GM19043 (cell line): ENCODE data around the gene P4HA2.

Experiments used
- ATAC-seq: cut with Tn5 transposase; IDR thresholded peaks from one replicate; pipeline ENCODE4 v1.9.1; 2021; ENCODE audit warnings: low read depth; ENCODE audit not compliant: unreplicated experiment

The P4HA2 gene

DNA sequence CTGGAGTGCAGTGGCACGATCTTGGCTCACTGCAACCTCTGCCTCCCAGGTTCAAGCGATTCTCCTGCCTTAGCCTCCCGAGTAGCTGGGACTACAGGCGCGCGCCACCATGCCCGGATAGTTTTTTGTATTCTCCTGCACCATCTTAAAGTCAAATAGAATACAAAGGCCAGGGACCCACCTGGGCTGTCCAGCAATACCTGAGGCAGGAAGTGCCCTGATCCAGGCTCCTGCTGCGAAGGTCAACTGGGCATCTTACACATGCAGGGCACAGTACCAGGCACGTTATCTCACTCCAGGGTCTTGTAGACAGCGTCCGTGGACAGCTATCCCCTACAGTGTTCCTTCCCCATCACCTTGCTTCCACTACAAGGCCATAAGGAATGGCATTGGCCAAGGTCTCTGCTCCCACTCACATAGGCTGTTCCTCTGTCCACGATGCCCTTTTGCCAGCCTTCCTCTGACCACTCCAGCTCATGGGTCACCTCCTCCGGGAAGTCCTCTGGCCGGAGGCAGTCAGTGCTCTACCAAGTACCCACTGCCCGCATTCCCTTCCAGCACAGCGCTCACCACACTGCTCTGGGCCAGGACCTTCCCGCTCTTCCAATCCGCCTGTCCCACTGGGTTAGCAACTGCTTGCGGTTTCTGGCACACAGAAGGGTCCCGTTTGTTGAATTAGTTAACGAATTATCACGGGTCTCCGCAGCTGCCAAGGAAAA, 978 bp downstream of the P4HA2 start:
- ATAC-seq: no peak

GRCh38 chr5:132225165-132226032, 2.3 kb downstream of the P4HA2 start:
- ATAC-seq: no peak

GRCh38 chr5:132224716-132225115, 2.9 kb downstream of the P4HA2 start:
- ATAC-seq: no peak

- no peak for ATAC-seq
These were observed 3.8 kb downstream of the P4HA2 start for GRCh38 chr5:132223861-132224260.

GRCh38 chr5:132222649-132223038, 5.0 kb downstream of the P4HA2 start:
- no peak for ATAC-seq

DNA sequence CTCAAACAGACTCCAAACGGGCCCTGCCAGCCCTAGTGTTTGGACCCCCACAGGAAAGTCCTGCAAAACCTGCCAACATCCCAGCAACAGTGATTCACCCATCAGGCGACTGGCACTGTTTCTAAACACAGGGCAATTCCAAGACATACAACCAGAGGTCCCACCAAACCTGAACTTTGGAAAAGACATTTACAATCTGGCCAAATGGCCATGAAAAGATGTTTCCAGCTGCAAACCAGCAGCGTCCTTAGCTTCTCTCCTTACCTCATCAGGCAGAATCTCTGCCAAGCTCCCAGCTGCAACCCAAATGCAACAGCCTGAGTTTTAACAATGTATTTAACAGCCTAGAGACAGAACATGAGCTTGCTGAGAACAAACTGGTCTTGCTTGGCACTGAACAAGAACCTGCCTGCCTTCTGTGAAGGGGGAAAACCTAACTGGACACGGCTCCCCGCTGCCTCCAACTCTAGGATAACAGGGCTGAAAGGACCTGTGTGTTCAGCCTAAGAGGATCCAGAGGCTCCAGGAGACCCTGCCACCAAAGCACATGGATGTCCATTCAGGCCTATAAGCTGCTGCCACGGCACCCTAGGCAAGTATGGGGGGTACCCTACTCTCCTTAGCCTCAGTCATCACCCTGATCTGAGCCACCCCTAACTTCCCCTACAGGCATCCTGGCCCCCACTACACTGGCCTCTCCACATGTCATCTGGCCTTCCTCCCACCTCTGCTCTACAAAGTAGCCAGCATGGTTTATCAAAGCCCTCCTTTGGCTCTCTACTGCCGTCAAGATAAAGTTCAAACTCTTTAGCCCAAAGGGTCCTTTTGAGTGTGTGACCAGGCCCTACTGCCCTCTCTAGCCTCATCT, 5.6 kb downstream of the P4HA2 start:
- ATAC-seq: no peak

- no peak for ATAC-seq
These were observed 7.2 kb downstream of the P4HA2 start for GRCh38 chr5:132220491-132220890.

DNA sequence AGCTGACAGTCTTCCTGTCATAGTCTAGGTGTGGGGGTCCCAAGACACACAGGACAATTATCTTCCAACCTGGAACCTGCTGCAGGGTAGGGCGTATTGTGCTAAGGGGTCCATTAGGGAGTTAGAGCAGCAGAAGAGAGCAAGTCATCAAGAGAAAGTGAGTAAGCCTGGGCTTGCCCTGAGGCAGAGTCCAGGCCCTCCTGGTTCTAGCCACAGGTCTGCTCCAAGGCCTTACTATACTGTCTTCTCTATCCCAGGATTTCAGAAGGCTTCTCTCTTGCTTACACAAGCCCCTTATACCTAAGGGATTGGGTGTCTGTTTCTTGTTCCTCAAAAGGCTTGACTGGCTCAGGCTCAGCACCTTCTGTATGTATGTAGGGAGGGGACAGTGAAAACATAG, 7.7 kb downstream of the P4HA2 start:
- ATAC-seq: no peak

DNA sequence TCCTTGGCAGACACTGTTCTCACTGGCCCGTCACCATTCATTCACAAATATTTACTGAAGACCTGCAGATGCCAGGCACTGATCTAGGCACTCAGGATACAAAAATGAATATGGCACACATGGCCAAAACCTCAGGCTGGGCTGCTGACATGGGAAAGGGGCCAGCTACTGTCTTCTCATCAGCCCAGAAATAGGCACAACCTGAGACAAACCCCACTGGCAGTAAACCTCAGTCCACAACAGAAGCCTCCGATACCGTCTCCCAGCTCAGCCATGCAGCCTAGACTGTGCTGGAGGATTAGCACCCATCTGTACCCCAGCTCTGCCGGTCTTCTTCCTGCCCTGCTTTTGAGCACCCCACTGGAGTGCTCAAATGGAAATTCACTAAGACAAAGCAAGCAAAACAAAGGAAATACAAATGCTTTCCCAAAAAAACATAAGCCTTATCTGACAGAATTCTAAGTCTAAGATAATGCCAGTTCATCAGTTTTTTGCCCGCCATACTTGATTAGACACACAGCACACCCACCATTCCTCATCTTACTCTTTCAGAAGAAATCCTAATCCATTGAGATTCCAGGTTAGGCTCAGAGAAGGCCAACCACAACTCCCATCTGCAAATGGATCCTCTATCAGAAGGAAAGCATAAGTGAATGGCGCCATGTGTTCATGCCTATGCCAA, 8.2 kb downstream of the P4HA2 start:
- no peak for ATAC-seq

GRCh38 chr5:132218321-132218720, 9.3 kb downstream of the P4HA2 start:
- ATAC-seq: no peak

DNA sequence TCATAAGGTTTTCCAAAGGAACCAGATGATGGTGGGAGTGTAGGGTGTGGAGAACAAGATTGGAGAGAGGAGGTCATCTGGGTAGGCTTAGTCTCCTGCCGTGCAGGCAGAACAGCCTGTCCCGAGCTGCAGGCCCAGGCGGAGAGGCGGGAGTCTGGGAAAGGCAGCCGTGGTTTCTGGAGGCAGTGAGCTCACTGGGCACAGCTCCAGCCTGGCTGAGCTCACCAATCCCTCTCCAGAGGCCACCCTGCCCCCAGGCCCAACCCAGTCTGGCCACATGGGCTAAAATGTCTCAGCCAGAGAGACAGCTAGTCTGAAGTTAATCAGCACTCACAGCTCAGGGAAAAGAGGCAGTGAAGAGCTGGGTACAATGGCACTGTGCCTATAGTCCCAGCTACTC, 12.3 kb downstream of the P4HA2 start:
- no peak for ATAC-seq

GRCh38 chr5:132214491-132214890, 13.2 kb downstream of the P4HA2 start:
- ATAC-seq: no peak

DNA sequence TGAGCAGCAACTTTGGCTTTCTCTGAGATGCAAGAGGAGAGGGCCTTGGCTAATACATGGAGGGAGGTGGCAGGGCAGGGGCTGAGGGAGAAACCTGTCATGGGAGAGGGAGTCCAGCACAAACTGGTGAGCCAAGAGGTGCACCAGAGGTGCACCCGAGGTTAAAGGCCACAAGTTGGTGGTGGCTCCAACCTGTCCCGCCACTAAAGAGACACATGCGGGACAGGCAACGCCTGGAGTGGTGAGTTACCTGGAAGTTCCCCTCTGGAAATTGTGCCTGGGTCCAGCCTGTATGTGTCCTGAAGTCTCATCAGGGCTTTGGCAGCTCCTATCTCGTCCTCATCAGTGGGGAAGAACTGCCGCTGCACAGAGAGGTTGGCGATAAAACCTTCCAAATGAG, 14.0 kb downstream of the P4HA2 start:
- no peak for ATAC-seq

DNA sequence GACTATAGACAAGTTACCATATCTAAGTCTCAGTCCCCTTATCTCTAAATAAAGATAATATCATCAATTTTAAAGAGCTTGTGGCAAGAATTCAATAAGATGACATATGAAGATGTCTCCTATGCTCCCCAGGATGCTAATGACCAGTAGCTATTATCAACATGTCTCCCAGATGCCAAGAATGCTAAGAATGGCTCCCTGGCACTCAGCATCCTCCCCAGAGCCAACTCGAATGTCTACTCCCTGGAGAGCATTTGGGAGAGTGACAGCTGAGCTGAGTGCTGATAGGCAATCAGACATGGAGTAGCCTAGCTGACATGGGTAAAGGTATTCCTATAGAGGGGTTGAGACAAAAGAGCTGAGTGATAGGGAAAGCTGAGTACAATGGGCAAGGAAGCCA, 15.9 kb downstream of the P4HA2 start:
- ATAC-seq: no peak

DNA sequence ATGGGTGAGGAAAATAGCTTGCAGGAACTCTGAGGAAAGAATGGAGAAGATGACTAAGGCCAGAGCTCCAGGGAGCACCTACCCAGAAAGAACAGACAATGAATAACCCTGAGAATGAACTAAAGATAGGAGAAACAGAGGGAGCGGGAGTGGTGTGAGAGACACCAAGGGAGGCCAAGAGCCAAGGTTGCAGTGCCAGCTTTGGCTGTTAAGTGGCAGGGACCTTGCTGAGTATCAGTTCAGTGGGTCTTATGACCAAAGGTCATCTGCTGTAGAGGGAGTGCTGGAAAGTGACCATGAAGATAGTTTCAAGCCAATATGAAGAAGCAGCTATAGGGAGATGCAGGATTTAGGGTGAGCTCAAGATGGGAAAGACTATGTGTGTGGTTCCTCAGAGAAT, 16.7 kb downstream of the P4HA2 start:
- ATAC-seq: no peak

GRCh38 chr5:132209901-132210545, 17.6 kb downstream of the P4HA2 start:
- ATAC-seq: no peak

- no peak for ATAC-seq
These were observed 18.5 kb downstream of the P4HA2 start for GRCh38 chr5:132209131-132209530.

GRCh38 chr5:132207778-132208177, 19.9 kb downstream of the P4HA2 start:
- no peak for ATAC-seq

DNA sequence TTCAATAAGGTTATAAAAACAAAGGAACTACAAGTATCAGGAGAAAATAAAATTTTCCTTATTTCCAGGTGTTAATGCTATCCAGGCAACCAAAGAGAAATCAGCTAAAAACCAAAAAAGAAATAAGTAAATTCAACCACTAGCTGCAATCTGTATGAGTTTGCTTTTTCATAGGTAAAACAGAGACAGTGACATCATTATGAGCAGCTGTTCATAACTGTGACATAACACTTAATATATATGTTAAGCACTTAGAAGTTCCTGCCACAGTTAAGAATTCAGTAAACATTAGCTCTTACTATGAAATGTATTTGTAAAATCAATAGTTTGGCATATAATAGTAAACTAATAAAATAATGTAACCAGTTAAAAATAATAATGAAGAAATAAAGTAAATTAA, 20.9 kb downstream of the P4HA2 start:
- ATAC-seq: no peak
